HG02763 (cell line): ENCODE results near the gene PSMD6.

ENCODE experiments used
- ATAC-seq: cut with Tn5 transposase; IDR thresholded peaks from one replicate; pipeline ENCODE4 v1.9.1; 2021; ENCODE audit warnings: mild to moderate bottlenecking, moderate library complexity; ENCODE audit not compliant: unreplicated experiment

The PSMD6 gene

GRCh38 chr3:64023187-64023860 lies at the start of gene PSMD6:
Gene PSMD6, minus strand, starts transcription at chr3:64023494. Its CDS starts 75 bp downstream, at chr3:64023419.
- ATAC-seq = peak; percentile 97

GRCh38 chr3:64072126-64072525 lies 48.8 kb upstream of the PSMD6 start:
- no peak for ATAC-seq

GRCh38 chr3:64070704-64071103 lies 47.4 kb upstream of the PSMD6 start:
- ATAC-seq = no peak

- no peak for ATAC-seq
Observed at GRCh38 chr3:64067506-64068346, 44.4 kb upstream of the PSMD6 start.

GRCh38 chr3:64064804-64065203 lies 41.5 kb upstream of the PSMD6 start:
- no peak for ATAC-seq

- ATAC-seq = no peak
Observed at GRCh38 chr3:64063983-64064438, 40.7 kb upstream of the PSMD6 start.

GRCh38 chr3:64063207-64063982 lies 40.1 kb upstream of the PSMD6 start:
- no peak for ATAC-seq

- no peak for ATAC-seq
Observed at GRCh38 chr3:64061628-64062027, 38.3 kb upstream of the PSMD6 start.

- no peak for ATAC-seq
Observed at GRCh38 chr3:64059484-64060175, 36.3 kb upstream of the PSMD6 start.

- ATAC-seq = no peak
Observed at GRCh38 chr3:64058566-64058965, 35.3 kb upstream of the PSMD6 start.

GRCh38 chr3:64057231-64057630 lies 33.9 kb upstream of the PSMD6 start:
- ATAC-seq = no peak

- no peak for ATAC-seq
Observed at GRCh38 chr3:64056606-64057180, 33.4 kb upstream of the PSMD6 start.

- no peak for ATAC-seq
Observed at GRCh38 chr3:64055076-64055475, 31.8 kb upstream of the PSMD6 start.

- no peak for ATAC-seq
Observed at GRCh38 chr3:64054488-64054887, 31.2 kb upstream of the PSMD6 start.

GRCh38 chr3:64053581-64053980 lies 30.3 kb upstream of the PSMD6 start:
- ATAC-seq = no peak

GRCh38 chr3:64053117-64053516 lies 29.8 kb upstream of the PSMD6 start:
- ATAC-seq = no peak

GRCh38 chr3:64049832-64050231 lies 26.5 kb upstream of the PSMD6 start:
- ATAC-seq = no peak

GRCh38 chr3:64049136-64049535 lies 25.8 kb upstream of the PSMD6 start:
- ATAC-seq = no peak

- ATAC-seq = no peak
Observed at GRCh38 chr3:64048631-64049061, 25.4 kb upstream of the PSMD6 start.

- no peak for ATAC-seq
Observed at GRCh38 chr3:64047787-64048186, 24.5 kb upstream of the PSMD6 start.
